Activated CD4-positive, alpha-beta T cell treated with anti-CD3 and anti-CD28 coated beads, Interleukin-2, amount 10 ng/mL, durations not matched to agents 24 days and 14 days (primary cell): ENCODE measurements around the gene MDFI. TPM values are rescaled to one million over a fixed set of nuclear protein-coding genes. Genes with fewer than 3 reads are reported as not detected.
A peak's percentile ranks its signal among the peaks of the same experiment; 100 is the strongest.

Experiments used
- DNase-seq: peaks from one replicate; pipeline ENCODE4 v3.0.0; 2022
- H3K27ac Mint-ChIP-seq: one replicate; pipeline ENCODE4 v1.8.0; 2022; ENCODE audit warnings: mild to moderate bottlenecking, mixed read lengths
- H3K27me3 Mint-ChIP-seq: one replicate; pipeline ENCODE4 v1.8.0; 2022; ENCODE audit warnings: mixed read lengths
- H3K36me3 Mint-ChIP-seq: one replicate; pipeline ENCODE4 v1.8.0; 2022; ENCODE audit warnings: low read depth, mild to moderate bottlenecking, mixed read lengths
- H3K4me1 Mint-ChIP-seq: one replicate; pipeline ENCODE4 v1.8.0; 2021; ENCODE audit warnings: mixed read lengths
- H3K4me3 Mint-ChIP-seq: one replicate; pipeline ENCODE4 v1.8.0; 2022; ENCODE audit warnings: mild to moderate bottlenecking, moderate library complexity, mixed read lengths
- H3K9me3 Mint-ChIP-seq: one replicate; pipeline ENCODE4 v1.8.0; 2021; ENCODE audit warnings: mixed read lengths
- intact Hi-C: fragments of 100-400 bp; cut with micrococcal nuclease; formaldehyde crosslinking; loops from one replicate; pipeline ENCODE4 v1.15.1; 2023
- total RNA-seq: library from RNA; stranded (reverse); gene quantifications from 2 replicates; pipeline ENCODE4 v1.2.3, GENCODE V29; 2022

MDFI gene
- total RNA-seq = not detected in 2 replicates

GRCh38 chr6:41638002-41638934, at the start of gene MDFI:
MDFI (plus strand) TSS chr6:41638468; CDS start chr6:41638750, 282 bp downstream.
- Mint-ChIP-seq H3K4me1 (no peaks in the 10 kb centered on the region), H3K4me3 (no peak within 1 kb of the TSS), H3K36me3 (no peaks in the 10 kb centered on the region), H3K27ac (no peak within 1 kb of the TSS), H3K27me3 (peaks cover 73% of the 10 kb centered on the region), H3K9me3 (no peaks in the 10 kb centered on the region)
- intact Hi-C loops = no loop called here
- DNase-seq = no peak

- peaks cover 2% of the 10 kb centered on the region for H3K4me1 Mint-ChIP-seq
- no peaks in the 10 kb centered on the region for H3K9me3 Mint-ChIP-seq
Observed at GRCh38 chr6:41589223-41589622, 49.0 kb upstream of the MDFI start.

GRCh38 chr6:41589636-41590622, 48.3 kb upstream of the MDFI start:
- Mint-ChIP-seq H3K4me3 (no peak overlapping the region), H3K4me1 (peaks cover 2% of the 10 kb centered on the region), H3K27me3 (no peaks in the 10 kb centered on the region), H3K36me3 (no peaks in the 10 kb centered on the region), H3K27ac (no peak overlapping the region), H3K9me3 (no peaks in the 10 kb centered on the region)
- intact Hi-C loops = no loop called here
- DNase-seq = no peak

More at GRCh38 chr6:41589223-41589622, 49.0 kb upstream of the MDFI start:
- Mint-ChIP-seq H3K4me3 (no peak overlapping the region), H3K27ac (no peak overlapping the region), H3K27me3 (no peaks in the 10 kb centered on the region), H3K36me3 (no peaks in the 10 kb centered on the region)
- DNase-seq = no peak
- intact Hi-C loops = no loop called here

GRCh38 chr6:41591122-41591521, 47.1 kb upstream of the MDFI start:
- no peaks in the 10 kb centered on the region for H3K27me3 Mint-ChIP-seq
- H3K4me1 Mint-ChIP-seq = peaks cover 2% of the 10 kb centered on the region

GRCh38 chr6:41591859-41592502, 46.3 kb upstream of the MDFI start:
- Mint-ChIP-seq H3K9me3 (no peaks in the 10 kb centered on the region), H3K36me3 (no peaks in the 10 kb centered on the region), H3K27me3 (no peaks in the 10 kb centered on the region), H3K27ac (no peak overlapping the region), H3K4me1 (peaks cover 2% of the 10 kb centered on the region), H3K4me3 (no peak overlapping the region)
- intact Hi-C loops = loop anchor here (1.0 kb wide), 3 partner anchors 129 to 223 kb away; no protein-coding TSS in a partner anchor
- DNase-seq = peak; percentile 93

More at GRCh38 chr6:41591122-41591521, 47.1 kb upstream of the MDFI start:
- Mint-ChIP-seq H3K27ac (no peak overlapping the region), H3K4me3 (no peak overlapping the region), H3K36me3 (no peaks in the 10 kb centered on the region), H3K9me3 (no peaks in the 10 kb centered on the region)
- no peak for DNase-seq
- intact Hi-C loops = no loop called here

- H3K36me3 Mint-ChIP-seq = no peaks in the 10 kb centered on the region
- no peak for DNase-seq
- H3K9me3 Mint-ChIP-seq = no peaks in the 10 kb centered on the region
- no peak overlapping the region for H3K27ac Mint-ChIP-seq
- H3K27me3 Mint-ChIP-seq = no peaks in the 10 kb centered on the region
- intact Hi-C loops = no loop called here
- no peak overlapping the region for H3K4me3 Mint-ChIP-seq
- peaks cover 2% of the 10 kb centered on the region for H3K4me1 Mint-ChIP-seq
Observed at GRCh38 chr6:41593406-41593805, 44.9 kb upstream of the MDFI start.

- Mint-ChIP-seq H3K36me3 (no peaks in the 10 kb centered on the region), H3K4me1 (peaks cover 2% of the 10 kb centered on the region), H3K9me3 (no peaks in the 10 kb centered on the region), H3K4me3 (no peak overlapping the region), H3K27ac (no peak overlapping the region), H3K27me3 (no peaks in the 10 kb centered on the region)
- intact Hi-C loops = no loop called here
- no peak for DNase-seq
Observed at GRCh38 chr6:41593839-41594238, 44.4 kb upstream of the MDFI start.

- Mint-ChIP-seq H3K27ac (no peak overlapping the region), H3K9me3 (no peaks in the 10 kb centered on the region), H3K4me1 (peaks cover 2% of the 10 kb centered on the region), H3K4me3 (no peak overlapping the region), H3K36me3 (no peaks in the 10 kb centered on the region), H3K27me3 (no peaks in the 10 kb centered on the region)
- intact Hi-C loops = no loop called here
- no peak for DNase-seq
Observed at GRCh38 chr6:41594326-41594725, 43.9 kb upstream of the MDFI start.

- H3K27me3 Mint-ChIP-seq = no peaks in the 10 kb centered on the region
- intact Hi-C loops = no loop called here
- no peak overlapping the region for H3K4me3 Mint-ChIP-seq
- peaks cover 2% of the 10 kb centered on the region for H3K4me1 Mint-ChIP-seq
- DNase-seq = no peak
- no peaks in the 10 kb centered on the region for H3K36me3 Mint-ChIP-seq
- H3K27ac Mint-ChIP-seq = no peak overlapping the region
- no peaks in the 10 kb centered on the region for H3K9me3 Mint-ChIP-seq
Observed at GRCh38 chr6:41594766-41595165, 43.5 kb upstream of the MDFI start.

GRCh38 chr6:41595166-41595565, 43.1 kb upstream of the MDFI start:
- Mint-ChIP-seq H3K27me3 (no peaks in the 10 kb centered on the region), H3K36me3 (no peaks in the 10 kb centered on the region), H3K4me3 (no peak overlapping the region), H3K4me1 (peaks cover 2% of the 10 kb centered on the region), H3K9me3 (no peaks in the 10 kb centered on the region), H3K27ac (no peak overlapping the region)
- intact Hi-C loops = no loop called here
- DNase-seq = no peak

- Mint-ChIP-seq H3K27ac (no peak overlapping the region), H3K36me3 (no peaks in the 10 kb centered on the region), H3K27me3 (no peaks in the 10 kb centered on the region), H3K9me3 (no peaks in the 10 kb centered on the region), H3K4me3 (no peak overlapping the region), H3K4me1 (peaks cover 2% of the 10 kb centered on the region)
- no peak for DNase-seq
- intact Hi-C loops = no loop called here
Observed at GRCh38 chr6:41596096-41596685, 42.1 kb upstream of the MDFI start.

GRCh38 chr6:41596807-41597206, 41.5 kb upstream of the MDFI start:
- Mint-ChIP-seq H3K27me3 (no peaks in the 10 kb centered on the region), H3K4me3 (no peak overlapping the region), H3K36me3 (no peaks in the 10 kb centered on the region)

More at GRCh38 chr6:41596807-41597206, 41.5 kb upstream of the MDFI start:
- no peaks in the 10 kb centered on the region for H3K9me3 Mint-ChIP-seq
- H3K27ac Mint-ChIP-seq = peak overlapping the region; percentile 46
- intact Hi-C loops = no loop called here
- peaks cover 2% of the 10 kb centered on the region for H3K4me1 Mint-ChIP-seq
- DNase-seq = no peak
